H1 (cell line): ENCODE results near the gene CEBPB. TPM values are rescaled to one million over a fixed set of nuclear protein-coding genes. Genes with fewer than 3 reads are reported as not detected.

Source experiments
- EGR1 ChIP-seq: IDR thresholded peaks from 2 replicates; pipeline ENCODE4 v1.6.1; 2011; ENCODE audit warnings: low read depth, low read length, borderline replicate concordance
- POU5F1 ChIP-seq: IDR thresholded peaks from 2 replicates; pipeline ENCODE4 v1.6.1; 2011; ENCODE audit warnings: low read depth, mild to moderate bottlenecking, low read length, moderate library complexity
- SAP30 ChIP-seq: fragments of 300-600 bp; sonication (generic); IDR thresholded peaks from 2 replicates; pipeline ENCODE4 v1.7.1; 2012; ENCODE audit warnings: low read length, moderate library complexity, mild to moderate bottlenecking, inconsistent platforms; ENCODE audit not compliant: insufficient read depth, insufficient replicate concordance
- SIX5 ChIP-seq: IDR thresholded peaks from 2 replicates; pipeline ENCODE4 v1.6.1; 2011; ENCODE audit warnings: mild to moderate bottlenecking, low read depth, low read length
- polyA plus RNA-seq, 7 experiments: library from polyadenylated mRNA; depleted of rRNA in 3 of 7; stranded (reverse) in 5 of 7; unstranded in 2 of 7; fragments of >200 nt in 5 of 7; fragments of 200-250 nt in 2 of 7; gene quantifications; 1 replicate in 5 of 7; 2 replicates in 1 of 7; 4 replicates in 1 of 7; pipeline versions ENCODE4 v1.2.1 to v1.2.3, GENCODE V29; 2011 to 2013; ENCODE audit warnings: missing spikeins in 2 of 7, mixed read lengths in 2 of 7
- total RNA-seq: library from RNA; stranded (reverse); fragmentation: NEBNext Ultra II Directional; extraction: Animal tissue kit (Norgen Biotek cat#: 25700); gene quantifications from 2 replicates; pipeline ENCODE4 v1.2.1, GENCODE V29; 2021
- TF ChIP-seq, protein P1 (sequence below): IDR thresholded peaks from 2 replicates; pipeline ENCODE4 v1.6.1; 2011; ENCODE audit warnings: low read length, improper control_type of control experiment

CEBPB gene
- total and polyA plus RNA-seq, 2 of the 8 experiments (the other 6 are each of a cell fraction or from before 2014, with no cell fraction given), result 7.1 to 24.1 TPM

DNA sequence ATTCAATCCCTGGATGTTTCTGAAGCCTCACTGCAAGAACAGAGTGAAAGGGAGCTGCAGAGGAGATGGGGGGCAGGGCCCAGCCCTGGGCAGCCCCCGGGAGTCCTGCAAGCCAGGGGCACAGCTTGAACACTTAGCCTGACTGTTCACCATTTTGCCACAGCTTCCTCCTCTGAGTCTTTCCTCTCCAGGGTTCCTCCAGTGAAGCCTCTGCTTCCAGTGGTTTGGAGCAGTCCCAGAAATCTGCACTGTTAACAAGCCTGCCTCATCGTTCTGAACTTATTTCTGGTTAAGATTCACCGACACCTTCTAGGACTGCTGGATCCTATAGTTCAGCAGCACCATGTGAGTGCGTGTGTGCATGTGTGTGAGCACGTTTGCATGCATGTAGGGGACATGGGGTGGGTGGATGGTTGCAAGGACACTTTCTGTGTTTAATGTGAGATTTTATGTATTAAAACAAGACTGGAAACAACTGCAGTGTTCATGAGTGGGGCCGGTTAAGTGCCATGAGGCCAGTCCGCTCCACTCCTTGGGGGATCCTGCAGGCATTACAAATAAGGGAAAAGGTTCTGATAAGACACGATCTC lies 24.6 kb downstream of the CEBPB start (continued):
- no peak for TF ChIP-seq SAP30
- TF ChIP-seq, protein P1, sequence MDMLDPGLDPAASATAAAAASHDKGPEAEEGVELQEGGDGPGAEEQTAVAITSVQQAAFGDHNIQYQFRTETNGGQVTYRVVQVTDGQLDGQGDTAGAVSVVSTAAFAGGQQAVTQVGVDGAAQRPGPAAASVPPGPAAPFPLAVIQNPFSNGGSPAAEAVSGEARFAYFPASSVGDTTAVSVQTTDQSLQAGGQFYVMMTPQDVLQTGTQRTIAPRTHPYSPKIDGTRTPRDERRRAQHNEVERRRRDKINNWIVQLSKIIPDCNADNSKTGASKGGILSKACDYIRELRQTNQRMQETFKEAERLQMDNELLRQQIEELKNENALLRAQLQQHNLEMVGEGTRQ, result no peak
- TF ChIP-seq POU5F1, result no peak
- TF ChIP-seq EGR1, result no peak
- no peak for TF ChIP-seq SIX5
